SK-N-SH (cell line): ENCODE results near the gene CPLX1. TPM values are rescaled to one million over a fixed set of nuclear protein-coding genes. Genes with fewer than 3 reads are reported as not detected.

ENCODE experiments used
- CTCF ChIA-PET: fragments of 300-600, 350-600 bp; formaldehyde crosslinking; extraction: SDS; loops from one replicate; lab custom pipeline; 2021; lab: Yijun Ruan, JAX
- POLR2A ChIA-PET: fragments of 350-600 bp; sonication (Branson Sonifier 250); formaldehyde crosslinking; extraction: SDS; loops from one replicate; lab custom pipeline; 2020; ENCODE audit warnings: antibody characterized with exemption, inconsistent platforms; lab: Yijun Ruan, JAX
- DNase-seq: peaks from one replicate; pipeline ENCODE4 v3.0.0; 2012
- H2AFZ ChIP-seq: fragments of 200-600 bp; sonication (generic); 2 replicates; pipeline ENCODE4 v1.8.1; 2016; ENCODE audit warnings: antibody characterized with exemption, mild to moderate bottlenecking, low read depth
- H3F3A ChIP-seq: fragments of 200-600 bp; sonication (generic); replicated peaks from 2 replicates; pipeline ENCODE3; 2016; ENCODE audit warnings: antibody characterized with exemption, mild to moderate bottlenecking; ENCODE audit not compliant: insufficient read depth
- H3K27ac ChIP-seq, 2 experiments: fragments of 200-500 bp in 1 of 2; fragments of 200-600 bp in 1 of 2; sonication (Bioruptor generic) in 1 of 2; sonication (generic), shearing (Covaris generic) in 1 of 2; 2 replicates each; pipeline versions ENCODE4 v1.5.1 to v1.6.1; 2014 to 2016; ENCODE audit warnings: low read depth in 2 of 2, inconsistent platforms in 1 of 2, low read length in 1 of 2, mild to moderate bottlenecking in 1 of 2, mixed read lengths in 1 of 2
- H3K27me3 ChIP-seq: fragments of 200-600 bp; sonication (generic), shearing (Covaris generic); 2 replicates; pipeline ENCODE4 v1.6.1; 2016; ENCODE audit warnings: mixed run types; ENCODE audit not compliant: insufficient read depth
- H3K36me3 ChIP-seq, 2 experiments: fragments of 200-500 bp in 1 of 2; fragments of 200-600 bp in 1 of 2; sonication (Bioruptor generic) in 1 of 2; sonication (generic) in 1 of 2; replicated peaks in 1 of 2; 2 replicates each; pipeline versions ENCODE3 to v1.5.1; 2014 to 2016; ENCODE audit warnings: low read length in 1 of 2, mild to moderate bottlenecking in 1 of 2; ENCODE audit not compliant: insufficient read depth in 2 of 2, control insufficient read depth in 1 of 2
- H3K4me1 ChIP-seq, 2 experiments: fragments of 200-500 bp in 1 of 2; fragments of 200-600 bp in 1 of 2; sonication (Bioruptor generic) in 1 of 2; sonication (generic), shearing (Covaris generic) in 1 of 2; 2 replicates each; pipeline versions ENCODE4 v1.5.1 to v1.6.1; 2014 to 2016; ENCODE audit warnings: low read depth in 1 of 2, low read length in 1 of 2, mixed run types in 1 of 2; ENCODE audit not compliant: insufficient read depth in 2 of 2, control insufficient read depth in 1 of 2
- H3K4me2 ChIP-seq: fragments of 200-600 bp; sonication (generic), shearing (Covaris generic); 2 replicates; pipeline ENCODE4 v1.6.1; 2017; ENCODE audit warnings: mixed run types
- H3K4me3 ChIP-seq, 2 experiments: fragments of 200-500 bp in 1 of 2; fragments of 200-600 bp in 1 of 2; sonication (Bioruptor generic) in 1 of 2; sonication (generic), shearing (Covaris generic) in 1 of 2; 2 replicates each; pipeline versions ENCODE4 v1.5.1 to v1.8.1; 2014 to 2016; ENCODE audit warnings: low read depth in 2 of 2, inconsistent platforms in 1 of 2, low read length in 1 of 2, mild to moderate bottlenecking in 1 of 2, mixed read lengths in 1 of 2, moderate library complexity in 1 of 2
- H3K79me2 ChIP-seq: fragments of 200-600 bp; sonication (generic); 2 replicates; pipeline ENCODE4 v1.8.1; 2017; ENCODE audit warnings: mild to moderate bottlenecking; ENCODE audit not compliant: insufficient read depth
- H3K9ac ChIP-seq: fragments of 200-600 bp; sonication (generic); 2 replicates; pipeline ENCODE4 v1.6.1; 2017; ENCODE audit warnings: mixed run types
- H3K9me2 ChIP-seq: fragments of 200-600 bp; sonication (generic); 2 replicates; pipeline ENCODE4 v1.6.1; 2017; ENCODE audit warnings: mixed run types
- H3K9me3 ChIP-seq: fragments of 200-600 bp; sonication (generic); 2 replicates; pipeline ENCODE4 v1.6.1; 2017; ENCODE audit warnings: mixed run types, mild to moderate bottlenecking, moderate library complexity
- H4K20me1 ChIP-seq: fragments of 200-600 bp; sonication (generic); 2 replicates; pipeline ENCODE4 v1.6.1; 2017; ENCODE audit warnings: mild to moderate bottlenecking, mixed run types; ENCODE audit not compliant: insufficient read depth
- CHD2 ChIP-seq: fragments of 150-350 bp; IDR thresholded peaks from 2 replicates; pipeline ENCODE4 v1.6.1; 2018; ENCODE audit warnings: low read length; ENCODE audit not compliant: partially characterized antibody
- FOXM1 ChIP-seq: IDR thresholded peaks from 2 replicates; pipeline ENCODE4 v1.4.0; 2012; ENCODE audit warnings: low read depth, mild to moderate bottlenecking
- GATA2 ChIP-seq: sonication (generic); formaldehyde crosslinking; IDR thresholded peaks from 2 replicates; pipeline ENCODE4 v1.5.0; 2020; ENCODE audit warnings: mild to moderate bottlenecking, missing genetic modification reagents
- MEF2A ChIP-seq: IDR thresholded peaks from 2 replicates; pipeline ENCODE4 v1.4.0; 2012; ENCODE audit warnings: low read depth, borderline replicate concordance
- MXI1 ChIP-seq: IDR thresholded peaks from 2 replicates; pipeline ENCODE4 v1.6.1; 2012; ENCODE audit warnings: mild to moderate bottlenecking, low read depth, low read length, improper control_type of control experiment
- NFIC ChIP-seq: IDR thresholded peaks from 2 replicates; pipeline ENCODE4 v1.4.0; 2012; ENCODE audit warnings: borderline replicate concordance
- NRF1 ChIP-seq: IDR thresholded peaks from 2 replicates; pipeline ENCODE4 v1.6.1; 2012; ENCODE audit warnings: low read depth, mild to moderate bottlenecking, low read length
- POLR2AphosphoS5 ChIP-seq: IDR thresholded peaks from 2 replicates; pipeline ENCODE4 v1.6.1; 2012; ENCODE audit warnings: low read depth, low read length
- RAD21 ChIP-seq: IDR thresholded peaks from 2 replicates; pipeline ENCODE4 v1.6.1; 2012; ENCODE audit warnings: mild to moderate bottlenecking, low read length
- RFX5 ChIP-seq: IDR thresholded peaks from 2 replicates; pipeline ENCODE4 v1.6.1; 2012; ENCODE audit warnings: mild to moderate bottlenecking, improper control_type of control experiment, low read length
- SIN3A ChIP-seq: IDR thresholded peaks from 2 replicates; pipeline ENCODE4 v1.6.1; 2012; ENCODE audit warnings: low read depth, mild to moderate bottlenecking, low read length, moderate library complexity, borderline replicate concordance
- SMC3 ChIP-seq: IDR thresholded peaks from 2 replicates; pipeline ENCODE4 v1.6.1; 2012; ENCODE audit warnings: low read depth, low read length, improper control_type of control experiment
- TAF1 ChIP-seq: IDR thresholded peaks from 2 replicates; pipeline ENCODE4 v1.6.1; 2012; ENCODE audit warnings: low read depth, mild to moderate bottlenecking, low read length, moderate library complexity, borderline replicate concordance
- TCF12 ChIP-seq: IDR thresholded peaks from 2 replicates; pipeline ENCODE4 v1.4.0; 2012
- YY1 ChIP-seq: IDR thresholded peaks from 2 replicates; pipeline ENCODE4 v1.4.0; 2012; ENCODE audit warnings: low read depth, mild to moderate bottlenecking
- WGBS: methylation state at CpG from one replicate; pipeline ENCODE4 v1.1.6; 2017; ENCODE audit warnings: low lambda C conversion rate; 5-methylcytosine and 5-hydroxymethylcytosine counted together
- polyA plus RNA-seq, 3 experiments: library from polyadenylated mRNA; depleted of rRNA; stranded (reverse); fragments of >200 nt; gene quantifications; 2 replicates each; pipeline ENCODE4 v1.2.3, GENCODE V29; 2012
- TF ChIP-seq, protein P1 (sequence below): IDR thresholded peaks from 2 replicates; pipeline ENCODE4 v1.4.0; 2012; ENCODE audit warnings: low read depth
- TF ChIP-seq, protein P2 (sequence below): IDR thresholded peaks from 2 replicates; pipeline ENCODE4; 2012
- TF ChIP-seq, protein P3 (sequence below): IDR thresholded peaks from 2 replicates; pipeline ENCODE4 v1.4.0; 2012; ENCODE audit warnings: low read depth, borderline replicate concordance
- TF ChIP-seq, protein P4 (sequence below): fragments of 150-350 bp; IDR thresholded peaks from 2 replicates; pipeline ENCODE4 v1.6.1; 2016; ENCODE audit warnings: mild to moderate bottlenecking, low read depth, low read length
- TF ChIP-seq, protein P5 (sequence below): IDR thresholded peaks from 2 replicates; pipeline ENCODE4 v1.4.0; 2012; ENCODE audit warnings: low read depth, borderline replicate concordance

The CPLX1 gene
- polyA plus RNA-seq, 1 of the 3 experiments (the other 2 are of a cell fraction): 0.56 TPM

DNA sequence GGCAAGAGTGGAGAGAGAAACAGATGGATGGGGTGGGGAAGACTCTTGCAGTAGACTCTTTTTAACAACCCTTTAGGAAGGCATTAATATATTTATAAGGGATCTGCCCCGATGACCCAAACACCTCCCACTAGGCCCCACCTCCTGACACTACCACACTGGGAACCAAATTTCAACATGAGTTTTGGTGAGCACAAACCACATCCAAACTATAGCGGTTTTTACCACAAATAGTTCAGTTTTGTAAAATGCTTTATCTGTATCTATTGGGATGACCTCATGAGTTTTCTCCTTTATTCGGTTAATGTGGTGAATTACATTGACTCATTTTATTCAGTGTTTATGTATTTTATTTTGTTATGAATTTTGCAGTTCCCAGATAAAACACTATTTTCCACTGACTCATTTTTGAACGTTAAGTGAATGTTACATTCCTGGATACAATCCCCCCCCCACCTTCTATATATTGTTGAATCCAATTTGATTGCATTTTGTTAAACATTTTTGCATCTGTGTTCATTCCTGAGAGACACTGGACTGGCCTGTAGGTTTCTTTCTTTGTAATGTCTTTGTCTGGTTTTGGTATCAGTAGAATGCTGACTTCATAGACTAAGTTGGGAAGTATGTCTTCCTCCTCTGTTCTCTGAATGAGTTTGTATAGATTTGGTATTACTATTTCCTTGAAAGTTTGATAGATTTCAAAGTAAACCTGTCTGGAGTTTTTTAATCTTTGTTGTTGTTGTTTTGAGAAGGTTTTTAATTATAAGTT, 13.9 kb upstream of the CPLX1 start:
- POLR2A ChIA-PET: no interaction called here
- peaks cover 8% of the 10 kb centered on the region for H3F3A ChIP-seq
- 76% methylated on average over 4 of the region's 4 CpGs for WGBS

More for the DNA sequence above, 13.9 kb upstream of the CPLX1 start:
- DNase-seq: no peak
- H3K79me2 ChIP-seq: no peaks in the 10 kb centered on the region
- CTCF ChIA-PET: no interaction called here
- peaks cover 0 to 7% of the 10 kb centered on the region in 2 experiments for H3K36me3 ChIP-seq
- H3K9me3 ChIP-seq: peaks cover 9% of the 10 kb centered on the region
- H3K27me3 ChIP-seq: no peaks in the 10 kb centered on the region
- H3K4me3 ChIP-seq: no peak overlapping the region
- no peak overlapping the region for H3K4me2 ChIP-seq
- H3K9me2 ChIP-seq: no peaks in the 10 kb centered on the region
- H2AFZ ChIP-seq: no peak overlapping the region
- H3K9ac ChIP-seq: no peak overlapping the region
- peaks cover 0 to 8% of the 10 kb centered on the region in 2 experiments; a peak in 1 of 4 replicates for H3K4me1 ChIP-seq
- no peak overlapping the region for H3K27ac ChIP-seq
- H4K20me1 ChIP-seq: no peaks in the 10 kb centered on the region
- no peak for TF ChIP-seq FOXM1
- TF ChIP-seq, protein P1, sequence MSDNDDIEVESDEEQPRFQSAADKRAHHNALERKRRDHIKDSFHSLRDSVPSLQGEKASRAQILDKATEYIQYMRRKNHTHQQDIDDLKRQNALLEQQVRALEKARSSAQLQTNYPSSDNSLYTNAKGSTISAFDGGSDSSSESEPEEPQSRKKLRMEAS: no peak
- no peak for TF ChIP-seq CHD2
- TF ChIP-seq, protein P2, sequence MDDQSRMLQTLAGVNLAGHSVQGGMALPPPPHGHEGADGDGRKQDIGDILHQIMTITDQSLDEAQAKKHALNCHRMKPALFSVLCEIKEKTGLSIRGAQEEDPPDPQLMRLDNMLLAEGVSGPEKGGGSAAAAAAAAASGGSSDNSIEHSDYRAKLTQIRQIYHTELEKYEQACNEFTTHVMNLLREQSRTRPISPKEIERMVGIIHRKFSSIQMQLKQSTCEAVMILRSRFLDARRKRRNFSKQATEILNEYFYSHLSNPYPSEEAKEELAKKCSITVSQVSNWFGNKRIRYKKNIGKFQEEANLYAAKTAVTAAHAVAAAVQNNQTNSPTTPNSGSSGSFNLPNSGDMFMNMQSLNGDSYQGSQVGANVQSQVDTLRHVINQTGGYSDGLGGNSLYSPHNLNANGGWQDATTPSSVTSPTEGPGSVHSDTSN: no peak
- TF ChIP-seq YY1: no peak
- no peak for TF ChIP-seq NFIC
- no peak for TF ChIP-seq GATA2
- no peak for TF ChIP-seq MEF2A
- TF ChIP-seq, protein P3, sequence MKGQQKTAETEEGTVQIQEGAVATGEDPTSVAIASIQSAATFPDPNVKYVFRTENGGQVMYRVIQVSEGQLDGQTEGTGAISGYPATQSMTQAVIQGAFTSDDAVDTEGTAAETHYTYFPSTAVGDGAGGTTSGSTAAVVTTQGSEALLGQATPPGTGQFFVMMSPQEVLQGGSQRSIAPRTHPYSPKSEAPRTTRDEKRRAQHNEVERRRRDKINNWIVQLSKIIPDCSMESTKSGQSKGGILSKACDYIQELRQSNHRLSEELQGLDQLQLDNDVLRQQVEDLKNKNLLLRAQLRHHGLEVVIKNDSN: no peak
- TF ChIP-seq SMC3: no peak
- no peak for TF ChIP-seq RAD21
- TF ChIP-seq TAF1: no peak
- no peak for TF ChIP-seq TCF12
- TF ChIP-seq POLR2AphosphoS5: no peak
- TF ChIP-seq, protein P4, sequence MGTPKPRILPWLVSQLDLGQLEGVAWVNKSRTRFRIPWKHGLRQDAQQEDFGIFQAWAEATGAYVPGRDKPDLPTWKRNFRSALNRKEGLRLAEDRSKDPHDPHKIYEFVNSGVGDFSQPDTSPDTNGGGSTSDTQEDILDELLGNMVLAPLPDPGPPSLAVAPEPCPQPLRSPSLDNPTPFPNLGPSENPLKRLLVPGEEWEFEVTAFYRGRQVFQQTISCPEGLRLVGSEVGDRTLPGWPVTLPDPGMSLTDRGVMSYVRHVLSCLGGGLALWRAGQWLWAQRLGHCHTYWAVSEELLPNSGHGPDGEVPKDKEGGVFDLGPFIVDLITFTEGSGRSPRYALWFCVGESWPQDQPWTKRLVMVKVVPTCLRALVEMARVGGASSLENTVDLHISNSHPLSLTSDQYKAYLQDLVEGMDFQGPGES: no peak
- no peak for TF ChIP-seq SIN3A
- no peak for TF ChIP-seq RFX5
- no peak for TF ChIP-seq MXI1
- no peak for TF ChIP-seq NRF1
- TF ChIP-seq, protein P5, sequence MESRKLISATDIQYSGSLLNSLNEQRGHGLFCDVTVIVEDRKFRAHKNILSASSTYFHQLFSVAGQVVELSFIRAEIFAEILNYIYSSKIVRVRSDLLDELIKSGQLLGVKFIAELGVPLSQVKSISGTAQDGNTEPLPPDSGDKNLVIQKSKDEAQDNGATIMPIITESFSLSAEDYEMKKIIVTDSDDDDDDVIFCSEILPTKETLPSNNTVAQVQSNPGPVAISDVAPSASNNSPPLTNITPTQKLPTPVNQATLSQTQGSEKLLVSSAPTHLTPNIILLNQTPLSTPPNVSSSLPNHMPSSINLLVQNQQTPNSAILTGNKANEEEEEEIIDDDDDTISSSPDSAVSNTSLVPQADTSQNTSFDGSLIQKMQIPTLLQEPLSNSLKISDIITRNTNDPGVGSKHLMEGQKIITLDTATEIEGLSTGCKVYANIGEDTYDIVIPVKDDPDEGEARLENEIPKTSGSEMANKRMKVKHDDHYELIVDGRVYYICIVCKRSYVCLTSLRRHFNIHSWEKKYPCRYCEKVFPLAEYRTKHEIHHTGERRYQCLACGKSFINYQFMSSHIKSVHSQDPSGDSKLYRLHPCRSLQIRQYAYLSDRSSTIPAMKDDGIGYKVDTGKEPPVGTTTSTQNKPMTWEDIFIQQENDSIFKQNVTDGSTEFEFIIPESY: no peak
